Kidney (tissue), 14 donors: ENCODE data around the gene SSBP4. TPM values are rescaled to one million over a fixed set of nuclear protein-coding genes. Genes with fewer than 3 reads are reported as not detected.

Source experiments
- DNase-seq, 5 donors: peaks; one replicate each; pipeline ENCODE4 v3.0.0-alpha.2; 2013 to 2020
- FAIRE-seq: peaks from 2 replicates; lab custom pipeline; 2012; peaks lifted over from hg19 to GRCh38; lab: Jason Lieb, UNC
- H3K27ac ChIP-seq, 2 donors: one replicate each; pipeline ENCODE4 v1.7.0; 2013; ENCODE audit warnings: low read depth in 2 of 2, low read length in 2 of 2, inconsistent platforms in 1 of 2
- H3K27me3 ChIP-seq: one replicate; pipeline ENCODE4 v1.7.1; 2013; ENCODE audit warnings: low read length, inconsistent platforms; ENCODE audit not compliant: control insufficient read depth, insufficient read depth
- H3K36me3 ChIP-seq, 3 donors: one replicate each; pipeline versions ENCODE4 v1.7.0 to v1.7.1; 2013; ENCODE audit warnings: low read length in 3 of 3, control low read depth in 1 of 3, inconsistent platforms in 1 of 3; ENCODE audit not compliant: insufficient read depth in 3 of 3, control insufficient read depth in 2 of 3
- H3K4me1 ChIP-seq, 3 donors: one replicate each; pipeline versions ENCODE4 v1.7.0 to v1.7.1; 2013; ENCODE audit warnings: low read length in 3 of 3, inconsistent platforms in 1 of 3, low read depth in 1 of 3; ENCODE audit not compliant: control insufficient read depth in 2 of 3, insufficient read depth in 2 of 3
- H3K4me3 ChIP-seq, 3 donors: one replicate each; pipeline versions ENCODE4 v1.7.0 to v1.8.1; 2013; ENCODE audit warnings: low read length in 3 of 3, control low read depth in 1 of 3, inconsistent platforms in 1 of 3
- H3K9ac ChIP-seq, 3 donors: one replicate each; pipeline versions ENCODE4 v1.7.0 to v1.7.1; 2013; ENCODE audit warnings: low read length in 3 of 3, control low read depth in 1 of 3, inconsistent platforms in 1 of 3
- H3K9me3 ChIP-seq, 3 donors: one replicate each; pipeline versions ENCODE4 v1.7.0 to v1.7.1; 2013; ENCODE audit warnings: low read length in 3 of 3, control low read depth in 1 of 3, inconsistent platforms in 1 of 3; ENCODE audit not compliant: control insufficient read depth in 2 of 3, insufficient read depth in 1 of 3
- intact Hi-C: fragments of 100-400 bp; cut with DNase I; formaldehyde crosslinking; loops from one replicate; pipeline ENCODE4 v1.11.1; 2022
- polyA plus RNA-seq: library from polyadenylated mRNA; stranded (reverse); fragments of 350-450 nt; fragmentation: Illumina TruSeq; extraction: RNeasy Lipid Tissue Mini Kit (QIAGEN cat#74804); gene quantifications from one replicate; pipeline ENCODE4 v1.2.3, GENCODE V29; 2014; ENCODE audit warnings: low read depth, low replicate concordance; ENCODE audit not compliant: insufficient read depth
- total RNA-seq: library from RNA; stranded (reverse); fragmentation: NEBNext Ultra II Directional; extraction: Animal tissue kit (Norgen Biotek cat#: 25700); gene quantifications from one replicate; pipeline ENCODE4 v1.2.1, GENCODE V29; 2021
- TF ChIP-seq, protein P1 (sequence below): IDR thresholded peaks from 3 replicates; pipeline ENCODE4 v1.5.1; 2012; ENCODE audit warnings: mild to moderate bottlenecking, moderate library complexity, borderline replicate concordance; ENCODE audit not compliant: insufficient read depth; ENCODE audit errors: extremely low read depth
- donor health status: control.
- donor health status: control.
- donor health status: control.
- donor health status: control.
- donor health status: control.
- donor health status: DM: yes; HTN: yes; CAD: no.
- donor health status: Normal renal cell carcinoma (clear cell type).

The SSBP4 gene
- total and polyA plus RNA-seq, 2 donors from 2014 or later, result 64.9 to 74.9 TPM

DNA sequence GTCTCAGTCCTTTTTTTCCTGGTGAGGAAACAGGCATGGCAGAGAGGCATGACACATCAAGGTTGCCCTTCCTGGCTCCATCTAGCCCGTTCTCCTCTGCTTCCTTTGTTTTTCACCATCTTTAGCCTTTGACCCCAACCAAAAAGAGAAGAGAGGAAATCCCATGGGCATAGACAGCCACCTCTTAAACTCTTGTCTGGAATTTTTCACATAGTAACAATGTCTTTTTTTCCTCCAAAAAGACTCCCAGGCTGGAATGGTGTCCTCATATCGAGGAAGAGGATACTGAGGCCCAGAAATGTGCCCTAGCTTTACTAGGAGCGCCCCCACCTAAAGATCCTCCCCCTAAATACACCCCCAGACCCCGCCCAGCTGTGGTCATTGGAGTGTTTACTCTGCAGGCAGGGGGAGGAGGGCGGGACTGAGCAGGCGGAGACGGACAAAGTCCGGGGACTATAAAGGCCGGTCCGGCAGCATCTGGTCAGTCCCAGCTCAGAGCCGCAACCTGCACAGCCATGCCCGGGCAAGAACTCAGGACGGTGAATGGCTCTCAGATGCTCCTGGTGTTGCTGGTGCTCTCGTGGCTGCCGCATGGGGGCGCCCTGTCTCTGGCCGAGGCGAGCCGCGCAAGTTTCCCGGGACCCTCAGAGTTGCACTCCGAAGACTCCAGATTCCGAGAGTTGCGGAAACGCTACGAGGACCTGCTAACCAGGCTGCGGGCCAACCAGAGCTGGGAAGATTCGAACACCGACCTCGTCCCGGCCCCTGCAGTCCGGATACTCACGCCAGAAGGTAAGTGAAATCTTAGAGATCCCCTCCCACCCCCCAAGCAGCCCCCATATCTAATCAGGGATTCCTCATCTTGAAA lies 33.3 kb upstream of the SSBP4 start, which contains the start of gene GDF15:
Gene GDF15, plus strand, starts transcription at position 484 of the 868 bp plus-strand sequence. Its CDS starts 32 bp downstream, at position 516.
- TF ChIP-seq, protein P1, sequence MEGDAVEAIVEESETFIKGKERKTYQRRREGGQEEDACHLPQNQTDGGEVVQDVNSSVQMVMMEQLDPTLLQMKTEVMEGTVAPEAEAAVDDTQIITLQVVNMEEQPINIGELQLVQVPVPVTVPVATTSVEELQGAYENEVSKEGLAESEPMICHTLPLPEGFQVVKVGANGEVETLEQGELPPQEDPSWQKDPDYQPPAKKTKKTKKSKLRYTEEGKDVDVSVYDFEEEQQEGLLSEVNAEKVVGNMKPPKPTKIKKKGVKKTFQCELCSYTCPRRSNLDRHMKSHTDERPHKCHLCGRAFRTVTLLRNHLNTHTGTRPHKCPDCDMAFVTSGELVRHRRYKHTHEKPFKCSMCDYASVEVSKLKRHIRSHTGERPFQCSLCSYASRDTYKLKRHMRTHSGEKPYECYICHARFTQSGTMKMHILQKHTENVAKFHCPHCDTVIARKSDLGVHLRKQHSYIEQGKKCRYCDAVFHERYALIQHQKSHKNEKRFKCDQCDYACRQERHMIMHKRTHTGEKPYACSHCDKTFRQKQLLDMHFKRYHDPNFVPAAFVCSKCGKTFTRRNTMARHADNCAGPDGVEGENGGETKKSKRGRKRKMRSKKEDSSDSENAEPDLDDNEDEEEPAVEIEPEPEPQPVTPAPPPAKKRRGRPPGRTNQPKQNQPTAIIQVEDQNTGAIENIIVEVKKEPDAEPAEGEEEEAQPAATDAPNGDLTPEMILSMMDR, result peak; percentile 71
- Histone ChIP-seq H3K9me3 (no peaks in the 10 kb centered on the region), H3K4me1 (peaks cover 0 to 16% (median 11%) of the 10 kb centered on the region in 3 donors), H3K36me3 (peaks cover 0 to 3% (median 2%) of the 10 kb centered on the region in 3 donors), H3K4me3 (peak within 1 kb of the TSS in 2 of 3 donors; percentile 76 to 83), H3K9ac (peak within 1 kb of the TSS in 2 of 3 donors; percentile 45 to 92), H3K27me3 (no peaks in the 10 kb centered on the region), H3K27ac (peak within 1 kb of the TSS; percentile 95 to 98)
- no peak for FAIRE-seq
- intact Hi-C loops, result no loop called here
- DNase-seq, result peak in 4 of 5 donors; percentile 63 to 97 (median 80)

DNA sequence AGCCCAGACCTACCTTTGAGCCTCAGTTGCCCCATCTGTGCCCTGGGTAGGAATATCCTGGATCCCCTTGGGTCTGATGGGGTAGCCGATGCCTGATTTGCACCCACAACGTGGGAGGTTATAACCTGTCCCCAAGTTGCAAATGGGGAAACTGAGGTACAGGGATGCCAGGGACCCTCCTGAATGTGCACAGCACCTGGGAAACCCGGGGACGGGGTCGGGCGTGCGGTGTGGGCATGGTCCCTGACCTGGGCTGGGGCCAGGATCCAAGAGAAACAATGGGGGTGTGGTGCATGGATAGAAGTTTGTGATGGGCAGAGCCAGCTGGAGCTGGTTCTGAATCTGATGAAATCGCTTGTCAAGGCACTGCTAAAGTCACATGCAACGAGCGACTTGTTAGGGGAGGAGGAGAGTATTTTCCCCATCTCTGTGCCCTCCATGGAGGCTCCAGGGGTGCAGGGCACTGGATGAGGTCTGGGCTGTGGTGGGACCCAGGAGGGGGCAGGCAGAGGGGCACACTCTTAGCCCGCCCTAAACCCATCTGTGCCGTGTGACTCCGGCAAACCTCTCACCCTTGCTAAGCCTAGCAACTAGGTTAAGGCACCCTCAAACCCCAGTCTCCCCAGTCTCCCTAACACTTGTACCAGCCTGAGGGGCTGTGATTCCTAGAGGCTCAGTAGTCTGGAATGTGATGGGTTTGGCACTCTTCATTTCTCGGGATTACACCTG lies 32.5 kb upstream of the SSBP4 start:
- Histone ChIP-seq H3K36me3 (peaks cover 0 to 3% (median 2%) of the 10 kb centered on the region in 3 donors), H3K4me1 (peaks cover 0 to 16% (median 11%) of the 10 kb centered on the region in 3 donors), H3K4me3 (peak overlapping the region in 2 of 3 donors; percentile 76 to 83), H3K9ac (peak overlapping the region in 2 of 3 donors; percentile 45 to 92), H3K27ac (peak overlapping the region; percentile 95 to 98), H3K27me3 (no peaks in the 10 kb centered on the region), H3K9me3 (no peaks in the 10 kb centered on the region)
- intact Hi-C loops, result no loop called here
- TF ChIP-seq, protein P1, result no peak
- no peak for FAIRE-seq
- peak in 1 of 5 donors; percentile 78 for DNase-seq

DNA sequence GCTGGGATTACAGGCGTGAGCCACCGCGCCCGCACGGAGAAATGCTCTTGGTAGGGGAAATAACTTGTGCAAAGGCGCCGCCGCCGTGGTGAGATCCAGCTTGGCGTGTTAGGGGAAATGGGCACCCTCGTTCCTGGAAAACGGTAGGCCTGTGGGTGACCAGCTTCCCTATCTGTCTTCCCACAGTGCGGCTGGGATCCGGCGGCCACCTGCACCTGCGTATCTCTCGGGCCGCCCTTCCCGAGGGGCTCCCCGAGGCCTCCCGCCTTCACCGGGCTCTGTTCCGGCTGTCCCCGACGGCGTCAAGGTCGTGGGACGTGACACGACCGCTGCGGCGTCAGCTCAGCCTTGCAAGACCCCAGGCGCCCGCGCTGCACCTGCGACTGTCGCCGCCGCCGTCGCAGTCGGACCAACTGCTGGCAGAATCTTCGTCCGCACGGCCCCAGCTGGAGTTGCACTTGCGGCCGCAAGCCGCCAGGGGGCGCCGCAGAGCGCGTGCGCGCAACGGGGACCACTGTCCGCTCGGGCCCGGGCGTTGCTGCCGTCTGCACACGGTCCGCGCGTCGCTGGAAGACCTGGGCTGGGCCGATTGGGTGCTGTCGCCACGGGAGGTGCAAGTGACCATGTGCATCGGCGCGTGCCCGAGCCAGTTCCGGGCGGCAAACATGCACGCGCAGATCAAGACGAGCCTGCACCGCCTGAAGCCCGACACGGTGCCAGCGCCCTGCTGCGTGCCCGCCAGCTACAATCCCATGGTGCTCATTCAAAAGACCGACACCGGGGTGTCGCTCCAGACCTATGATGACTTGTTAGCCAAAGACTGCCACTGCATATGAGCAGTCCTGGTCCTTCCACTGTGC lies 30.9 kb upstream of the SSBP4 start:
- Histone ChIP-seq H3K9ac (peak overlapping the region in 2 of 3 donors; percentile 63 to 67), H3K36me3 (peaks cover 0 to 3% (median 2%) of the 10 kb centered on the region in 3 donors), H3K27me3 (no peaks in the 10 kb centered on the region), H3K4me1 (peaks cover 0 to 16% (median 6%) of the 10 kb centered on the region in 3 donors), H3K9me3 (no peaks in the 10 kb centered on the region), H3K4me3 (peak overlapping the region; percentile 20 to 83 (median 76)), H3K27ac (peak overlapping the region; percentile 95 to 98)
- DNase-seq (peak; percentile 91 to 96 (median 94)), FAIRE-seq (no peak)
- TF ChIP-seq, protein P1, result peak; percentile 99
- intact Hi-C loops, result no loop called here
